GM23248 (cell line): ENCODE measurements around the gene GFPT1.

ENCODE experiments used
- EZH2 ChIP-seq: fragments of 200-600 bp; sonication (generic); IDR thresholded peaks from 2 replicates; pipeline ENCODE4 v1.6.1; 2018; ENCODE audit warnings: antibody characterized with exemption, mild to moderate bottlenecking; ENCODE audit not compliant: insufficient read depth, poor library complexity, severe bottlenecking
- EZH2phosphoT487 ChIP-seq: fragments of 200-600 bp; sonication (generic); IDR thresholded peaks from 2 replicates; pipeline ENCODE4 v1.6.1; 2018; ENCODE audit warnings: antibody characterized with exemption, moderate library complexity, mild to moderate bottlenecking, low read depth; ENCODE audit not compliant: insufficient read depth

- TF ChIP-seq EZH2 (no peak), EZH2phosphoT487 (no peak)
Observed at GRCh38 chr2:69424419-69424818, 37.4 kb upstream of the GFPT1 start.
